Hippocampal formation (tissue), 2 donors: ENCODE results near the gene LIG1.
A peak's percentile ranks its signal among the peaks of the same experiment; 100 is the strongest.
"Not testable (repeated sequence)": the region's sequence is repeated elsewhere in the genome, so short reads cannot be mapped to it uniquely, and the experiment has no call there.

Source experiments
- DNase-seq, 2 donors: peaks; one replicate each; lab custom pipeline; 2025; lab: John Stamatoyannopoulos, UW

LIG1 gene

GRCh38 chr19:48121909-48122371, 48.2 kb downstream of the LIG1 start:
- no peak for DNase-seq

DNA sequence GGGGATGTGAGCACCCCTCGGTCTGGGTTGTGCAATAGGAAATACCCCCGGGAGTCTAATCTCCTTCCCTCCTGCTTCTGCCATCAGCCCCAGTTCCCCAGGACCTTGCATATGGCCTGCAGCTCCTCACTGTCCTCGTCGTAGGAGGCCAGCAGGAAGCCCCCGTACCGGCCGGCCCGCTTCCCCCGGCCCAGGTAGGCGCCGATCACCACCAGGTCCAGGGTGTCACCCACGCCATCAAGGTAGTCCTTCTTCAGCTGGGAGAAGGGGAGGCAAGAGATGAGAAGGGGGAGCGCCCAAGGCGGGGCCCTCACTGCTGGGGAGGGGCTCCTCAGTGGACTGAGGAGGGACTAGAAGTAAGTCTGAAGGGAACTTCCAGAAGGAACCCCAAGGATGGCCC, 49.1 kb downstream of the LIG1 start:
- DNase-seq: no peak

GRCh38 chr19:48120505-48120904, 49.6 kb downstream of the LIG1 start:
- no peak for DNase-seq

GRCh38 chr19:48118131-48118517, 52.0 kb downstream of the LIG1 start:
- no peak for DNase-seq

DNA sequence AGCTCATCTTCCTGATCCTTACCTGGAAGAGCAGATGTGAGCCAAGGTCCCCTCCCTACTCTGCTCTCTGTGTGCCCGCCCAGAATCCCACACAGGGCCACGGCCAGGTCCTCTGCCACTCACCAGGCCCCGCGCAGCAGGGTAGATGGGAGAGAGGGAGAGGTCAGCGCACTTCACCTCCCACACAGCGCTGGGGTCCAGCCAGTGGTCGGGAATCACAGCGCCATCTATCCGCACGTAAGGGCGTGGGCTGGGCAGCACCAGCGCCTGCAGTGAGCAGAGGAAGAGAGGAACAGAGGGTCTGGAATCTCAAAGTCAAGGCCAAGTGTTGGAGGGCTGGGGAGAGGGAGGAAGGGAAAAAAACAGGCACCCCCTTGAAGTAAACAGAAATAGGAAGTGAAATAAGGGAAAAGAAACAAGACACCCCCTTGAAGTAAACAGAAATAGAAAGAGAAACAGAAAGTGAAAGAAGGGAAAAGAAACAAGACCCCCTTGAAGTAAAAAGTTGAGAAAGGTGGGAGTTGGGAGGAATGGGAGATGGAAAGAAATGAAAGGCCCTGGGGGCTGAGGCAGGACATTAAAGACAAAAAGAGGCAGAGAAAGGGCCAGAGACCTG, 52.5 kb downstream of the LIG1 start:
- no peak for DNase-seq

DNA sequence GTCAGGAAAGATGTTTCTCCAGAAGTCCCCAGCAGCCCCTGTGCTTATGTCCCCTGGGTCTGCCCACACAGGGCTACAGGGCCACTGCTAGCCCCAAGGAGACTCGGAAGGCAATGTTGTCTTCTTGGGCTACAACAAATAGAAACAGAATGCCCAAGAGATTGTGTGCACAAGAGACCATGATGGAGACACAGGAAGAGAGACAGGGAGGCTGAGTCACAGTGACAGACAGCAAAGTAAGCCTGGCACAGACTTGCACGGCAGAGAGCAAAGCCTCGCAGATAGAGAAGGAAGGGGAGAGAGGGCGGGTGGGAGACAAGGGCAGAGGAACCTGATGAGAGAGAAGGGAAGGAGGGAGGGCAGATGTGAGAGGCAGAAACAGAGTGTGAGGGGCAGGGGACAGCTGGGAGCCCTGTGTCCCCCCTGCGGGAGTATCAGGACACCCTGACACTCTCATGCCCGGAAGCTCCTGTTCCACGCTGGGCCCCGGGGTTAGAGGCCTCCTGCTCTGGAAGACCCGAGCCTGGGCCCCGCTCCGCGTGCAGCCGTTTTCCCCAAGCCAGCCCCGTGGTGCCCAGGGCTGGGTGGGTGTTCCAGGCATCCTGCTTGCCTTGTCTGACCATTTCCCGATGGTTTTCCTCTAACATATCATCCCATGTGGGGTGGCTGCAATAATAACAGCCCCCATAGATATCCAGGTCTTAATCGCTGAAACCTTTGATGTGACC, 56.8 kb downstream of the LIG1 start:
- no peak for DNase-seq

DNA sequence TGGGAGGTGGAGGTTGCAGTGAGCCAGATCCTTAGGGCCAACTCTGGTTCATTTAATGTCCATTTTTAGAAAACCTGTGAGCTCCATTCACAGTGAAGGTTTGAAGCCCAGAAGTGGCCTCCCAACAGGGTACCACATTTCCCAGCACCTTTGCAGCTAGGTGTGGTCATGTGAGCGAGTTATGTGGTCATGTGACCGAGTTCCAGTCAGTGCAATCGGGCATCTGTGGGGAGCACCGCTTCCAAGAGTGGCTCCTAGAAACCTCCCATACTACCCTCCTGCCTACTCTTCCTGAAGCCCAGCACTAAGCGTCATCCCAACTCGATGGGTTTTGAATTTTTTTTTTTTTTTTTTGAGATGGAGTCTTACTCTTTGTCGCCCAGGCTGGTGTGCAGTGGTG, 58.9 kb downstream of the LIG1 start:
- no peak for DNase-seq

GRCh38 chr19:48110350-48110966, 59.7 kb downstream of the LIG1 start, which contains the start of gene PLA2G4C:
Gene PLA2G4C, minus strand, starts transcription at chr19:48110817. Its CDS starts 4,288 bp downstream, at chr19:48106529.
- peak; percentile 84 to 89 for DNase-seq

GRCh38 chr19:48108997-48109782, 61.0 kb downstream of the LIG1 start:
- DNase-seq: no peak

GRCh38 chr19:48103922-48104321, 66.2 kb downstream of the LIG1 start:
- DNase-seq: no peak

DNA sequence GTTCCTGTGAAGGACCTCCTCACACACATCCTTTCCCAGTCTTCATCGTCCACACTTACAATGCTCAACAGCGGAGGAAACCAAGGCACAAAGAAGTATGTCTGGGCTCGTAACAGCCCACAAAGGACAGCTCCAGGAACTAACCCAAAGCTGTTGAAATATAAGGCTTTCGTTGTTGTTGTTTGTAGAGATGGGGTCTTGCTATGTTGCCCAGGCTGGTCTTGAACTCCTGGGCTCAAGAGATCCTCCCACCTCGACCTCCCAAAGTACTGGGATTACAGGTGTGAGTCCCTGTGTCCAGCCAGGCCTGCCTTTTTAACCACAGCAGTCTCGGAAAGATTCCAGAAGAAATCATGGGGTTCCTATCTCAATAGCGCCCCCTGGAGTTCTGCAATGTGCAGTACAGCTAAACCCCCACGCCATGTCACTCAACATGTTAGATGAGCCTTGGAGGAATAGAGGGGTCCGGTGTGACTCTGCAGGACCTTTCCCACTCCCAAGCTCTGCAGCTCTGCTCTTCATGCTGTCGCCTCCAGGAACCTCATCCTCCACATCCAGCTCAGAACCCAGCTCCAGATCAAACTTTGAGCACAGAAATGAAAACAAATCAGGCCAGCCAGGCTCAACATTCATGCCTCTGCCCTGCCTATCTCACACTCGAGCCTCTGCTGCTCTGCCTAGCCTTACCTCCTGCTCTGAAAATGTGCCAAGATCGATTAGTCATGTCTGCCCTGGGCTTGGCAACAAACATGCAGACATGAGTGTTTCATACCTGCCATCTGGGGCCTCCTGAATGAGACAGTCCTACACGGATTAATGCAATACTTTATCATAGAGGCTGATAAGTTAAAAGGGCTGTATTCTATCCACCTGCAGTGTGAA, 67.0 kb downstream of the LIG1 start:
- DNase-seq: no peak

GRCh38 chr19:48095612-48096175, 74.5 kb downstream of the LIG1 start:
- no peak for DNase-seq

- no peak for DNase-seq
Observed at GRCh38 chr19:48094855-48095203, 75.3 kb downstream of the LIG1 start.

DNA sequence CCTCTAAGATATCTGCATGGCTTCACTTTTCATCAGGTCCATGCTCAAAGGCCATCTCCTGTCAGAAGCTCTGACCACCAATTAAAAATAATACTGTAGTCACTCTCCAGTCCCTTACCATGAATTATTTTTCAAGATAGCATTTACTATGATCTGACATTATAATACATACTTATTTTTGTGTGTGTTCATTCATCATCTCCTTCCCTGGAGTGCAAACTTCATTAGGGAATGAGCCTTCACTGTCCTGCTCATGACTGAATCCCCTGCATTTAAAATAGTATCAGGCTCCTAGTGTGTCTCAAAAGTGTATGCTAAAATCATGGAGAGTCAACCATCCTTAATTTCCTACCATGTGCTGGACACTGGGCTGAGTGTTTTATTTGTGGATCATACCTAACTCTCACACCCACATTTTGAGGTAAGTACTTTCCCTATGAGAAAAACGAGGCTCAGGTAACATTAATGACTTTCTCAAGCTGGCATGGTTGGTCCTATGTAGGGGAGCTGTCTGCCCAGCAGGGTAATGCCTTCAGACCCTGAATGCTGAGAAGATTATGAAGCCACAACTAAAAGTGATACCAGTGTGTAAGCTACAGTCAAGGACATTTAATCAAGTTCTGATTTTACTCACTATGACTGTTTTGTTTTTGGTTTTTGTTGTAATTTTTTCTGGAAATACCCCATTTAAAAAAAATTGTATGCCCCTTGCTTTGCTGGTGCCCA, 75.9 kb downstream of the LIG1 start:
- no peak for DNase-seq

DNA sequence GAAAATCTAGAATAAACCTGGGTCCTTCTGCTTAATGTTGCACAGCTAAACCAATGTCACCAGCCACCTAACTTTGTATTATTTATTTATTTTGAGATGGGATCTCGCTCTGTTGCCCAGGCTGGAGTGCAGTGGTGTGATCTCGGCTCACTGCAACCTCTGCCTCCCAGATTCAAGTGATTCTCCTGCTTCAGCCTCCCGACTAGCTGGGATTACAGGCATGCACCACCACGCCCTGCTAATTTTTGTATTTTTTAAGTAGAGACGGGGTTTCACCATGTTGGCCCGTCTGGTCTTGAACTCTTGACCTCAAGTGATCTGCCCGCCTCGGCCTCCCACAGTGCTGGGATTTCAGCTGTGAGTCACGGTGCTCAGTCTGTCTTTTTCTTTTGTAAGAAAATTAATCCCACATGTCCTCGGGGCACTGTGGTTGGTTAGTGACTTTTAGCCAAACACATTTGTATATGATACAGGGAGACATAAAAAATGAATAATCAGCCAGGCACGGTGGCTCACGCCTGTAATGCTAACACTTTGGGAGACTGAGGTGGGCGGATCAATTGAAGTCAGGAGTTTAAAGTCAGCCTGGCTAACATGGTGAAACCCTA, 78.9 kb downstream of the LIG1 start:
- DNase-seq: not testable (repeated sequence)

GRCh38 chr19:48090281-48090802, 79.8 kb downstream of the LIG1 start:
- no peak for DNase-seq

DNA sequence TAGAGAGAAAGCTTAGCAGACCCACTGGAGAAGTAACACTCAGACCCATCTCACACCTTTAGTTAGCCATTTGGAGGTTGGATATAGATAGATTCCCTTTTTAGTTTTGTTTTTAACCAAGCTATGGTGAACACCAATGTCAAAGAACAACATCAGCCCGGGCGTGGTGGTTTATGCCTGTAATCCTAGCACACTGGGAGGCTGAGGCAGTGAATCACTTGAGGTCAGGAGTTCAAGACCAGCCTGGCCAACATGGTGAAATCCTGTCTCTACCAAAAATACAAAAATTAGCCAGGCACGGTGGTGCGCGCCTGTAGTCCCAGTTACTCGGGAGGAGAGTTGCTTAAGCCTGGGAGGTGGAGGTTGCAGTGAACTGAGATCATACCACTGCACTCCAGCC, 81.2 kb downstream of the LIG1 start:
- not testable (repeated sequence) for DNase-seq

DNA sequence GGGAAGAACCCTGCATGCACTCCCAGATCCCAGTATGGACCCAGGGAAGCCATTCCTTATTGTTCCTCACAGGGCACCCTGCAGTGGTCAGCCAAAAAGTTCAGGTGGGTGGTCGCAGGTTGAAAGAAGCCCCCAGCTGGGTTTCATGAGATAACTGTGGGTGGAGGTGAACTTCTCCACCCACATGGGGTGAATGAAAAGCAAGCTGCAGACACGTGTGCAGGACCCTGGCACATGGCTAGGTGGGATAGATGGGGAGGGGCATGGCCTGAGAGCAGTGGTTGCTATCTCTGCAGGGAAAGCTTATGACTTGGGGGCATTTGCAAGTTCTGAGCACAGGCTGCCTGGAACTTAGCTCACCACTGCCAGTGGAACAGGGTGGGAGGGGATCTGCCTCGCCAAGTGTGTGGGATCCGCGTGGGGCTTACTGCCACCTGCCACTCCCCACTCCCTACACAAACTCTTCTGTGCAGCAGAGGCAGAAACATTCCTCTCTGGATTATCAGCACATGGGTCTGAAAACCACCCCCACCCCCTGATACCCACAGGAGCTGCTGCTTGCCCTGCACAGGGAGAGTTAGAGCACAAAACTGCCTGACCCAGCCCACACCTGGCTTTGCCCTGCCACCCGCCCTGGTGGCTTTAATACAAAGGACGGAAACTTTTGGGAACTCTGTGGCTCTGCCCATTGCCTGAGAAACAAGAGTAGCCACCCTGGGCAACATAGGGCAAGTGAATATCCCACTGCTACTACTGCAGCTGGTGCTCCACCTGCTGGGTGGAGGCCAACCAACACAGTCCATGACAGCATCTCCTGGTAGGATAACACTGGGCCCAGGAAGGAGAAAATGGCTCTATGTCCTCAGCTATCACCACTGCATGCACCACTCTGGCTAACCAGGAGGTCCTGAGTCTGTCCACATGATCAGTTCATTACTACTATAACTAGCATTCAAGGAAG, 84.0 kb downstream of the LIG1 start:
- no peak for DNase-seq
